ENCODE data around the gene MET. TPM values are rescaled to one million over a fixed set of nuclear protein-coding genes. Genes with fewer than 3 reads are reported as not detected.
"Not testable (repeated sequence)": the region's sequence is repeated elsewhere in the genome, so short reads cannot be mapped to it uniquely, and the experiment has no call there.

Gene MET
- total RNA-seq, 1 donor from 2014 or later, result 55.4 TPM

DNA sequence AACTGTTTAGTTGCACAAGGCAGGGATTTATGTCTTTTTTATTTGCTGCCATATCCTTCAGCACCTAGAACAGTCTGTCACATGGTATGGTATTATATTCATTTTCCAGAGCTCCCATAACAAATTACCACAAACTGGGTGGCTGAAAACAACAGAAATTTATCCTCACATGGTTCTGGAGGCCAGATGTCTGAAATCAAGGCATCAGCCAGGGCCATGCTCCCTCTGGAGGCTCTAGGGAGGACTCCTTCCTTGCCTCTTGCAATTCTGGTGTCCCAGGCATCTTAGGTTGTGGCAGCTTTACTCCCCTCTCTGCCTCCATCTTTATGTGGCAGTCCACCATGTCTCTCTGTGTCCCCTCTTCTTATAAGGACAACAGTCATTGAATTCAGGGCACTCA lies 43.1 kb downstream of the MET start:
- Mint-ChIP-seq H3K27ac (ENCODE audit: unreplicated experiment) (peak overlapping the region; percentile 27), H3K4me3 (ENCODE audit: unreplicated experiment) (no peak overlapping the region), H3K27me3 (ENCODE audit: unreplicated experiment) (no peaks in the 10 kb centered on the region), H3K36me3 (ENCODE audit: unreplicated experiment) (peaks cover 12% of the 10 kb centered on the region), H3K9me3 (ENCODE audit: unreplicated experiment) (no peaks in the 10 kb centered on the region), H3K4me1 (ENCODE audit: unreplicated experiment) (peaks cover 52% of the 10 kb centered on the region)
- TF ChIP-seq, protein P1, sequence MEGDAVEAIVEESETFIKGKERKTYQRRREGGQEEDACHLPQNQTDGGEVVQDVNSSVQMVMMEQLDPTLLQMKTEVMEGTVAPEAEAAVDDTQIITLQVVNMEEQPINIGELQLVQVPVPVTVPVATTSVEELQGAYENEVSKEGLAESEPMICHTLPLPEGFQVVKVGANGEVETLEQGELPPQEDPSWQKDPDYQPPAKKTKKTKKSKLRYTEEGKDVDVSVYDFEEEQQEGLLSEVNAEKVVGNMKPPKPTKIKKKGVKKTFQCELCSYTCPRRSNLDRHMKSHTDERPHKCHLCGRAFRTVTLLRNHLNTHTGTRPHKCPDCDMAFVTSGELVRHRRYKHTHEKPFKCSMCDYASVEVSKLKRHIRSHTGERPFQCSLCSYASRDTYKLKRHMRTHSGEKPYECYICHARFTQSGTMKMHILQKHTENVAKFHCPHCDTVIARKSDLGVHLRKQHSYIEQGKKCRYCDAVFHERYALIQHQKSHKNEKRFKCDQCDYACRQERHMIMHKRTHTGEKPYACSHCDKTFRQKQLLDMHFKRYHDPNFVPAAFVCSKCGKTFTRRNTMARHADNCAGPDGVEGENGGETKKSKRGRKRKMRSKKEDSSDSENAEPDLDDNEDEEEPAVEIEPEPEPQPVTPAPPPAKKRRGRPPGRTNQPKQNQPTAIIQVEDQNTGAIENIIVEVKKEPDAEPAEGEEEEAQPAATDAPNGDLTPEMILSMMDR (IDR thresholded peaks at IDR 0.05), result no peak
- DNase-seq (ENCODE audit: extremely low spot score, unreplicated experiment), result no peak

DNA sequence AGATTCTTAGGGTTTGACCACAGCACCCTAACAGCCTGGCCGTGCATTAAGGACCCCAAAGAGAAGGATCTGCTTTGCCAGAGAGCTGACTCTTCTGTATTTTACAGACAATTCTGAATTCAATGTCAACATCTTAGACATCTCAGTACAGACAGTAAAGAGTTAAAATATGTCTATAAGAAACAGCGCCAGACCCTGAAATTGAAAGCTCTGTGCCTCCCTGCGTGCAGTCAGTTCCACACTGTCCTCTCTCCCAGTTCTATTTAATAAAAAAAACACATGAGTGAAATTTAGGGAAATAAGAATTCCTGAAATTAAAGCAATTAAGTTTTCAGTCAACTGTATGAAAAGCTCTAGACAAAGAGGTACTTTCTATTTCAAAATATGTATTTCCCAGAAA lies 45.1 kb downstream of the MET start:
- no peak for DNase-seq (ENCODE audit: extremely low spot score, unreplicated experiment)
- peaks cover 1% of the 10 kb centered on the region for H3K36me3 Mint-ChIP-seq (ENCODE audit: unreplicated experiment)
- no peaks in the 10 kb centered on the region for H3K27me3 Mint-ChIP-seq (ENCODE audit: unreplicated experiment)
- H3K4me3 Mint-ChIP-seq (ENCODE audit: unreplicated experiment), result peak overlapping the region; percentile 41
- TF ChIP-seq, protein P1 (IDR thresholded peaks at IDR 0.05), result no peak
- H3K4me1 Mint-ChIP-seq (ENCODE audit: unreplicated experiment), result peaks cover 38% of the 10 kb centered on the region
- H3K27ac Mint-ChIP-seq (ENCODE audit: unreplicated experiment), result peak overlapping the region; percentile 85
- no peaks in the 10 kb centered on the region for H3K9me3 Mint-ChIP-seq (ENCODE audit: unreplicated experiment)

GRCh38 chr7:116723959-116724529 lies 52.0 kb downstream of the MET start:
- not testable (repeated sequence) for H3K27ac Mint-ChIP-seq (ENCODE audit: unreplicated experiment); H3K4me1 Mint-ChIP-seq (ENCODE audit: unreplicated experiment); H3K9me3 Mint-ChIP-seq (ENCODE audit: unreplicated experiment); DNase-seq (ENCODE audit: extremely low spot score, unreplicated experiment); H3K27me3 Mint-ChIP-seq (ENCODE audit: unreplicated experiment); H3K36me3 Mint-ChIP-seq (ENCODE audit: unreplicated experiment)
- H3K4me3 Mint-ChIP-seq (ENCODE audit: unreplicated experiment), result peak overlapping the region; percentile 6

- no peak overlapping the region for H3K27ac Mint-ChIP-seq (ENCODE audit: unreplicated experiment)
- no peak overlapping the region for H3K4me3 Mint-ChIP-seq (ENCODE audit: unreplicated experiment)
- TF ChIP-seq, protein P1 (IDR thresholded peaks at IDR 0.05), result no peak
- H3K4me1 Mint-ChIP-seq (ENCODE audit: unreplicated experiment), result no peaks in the 10 kb centered on the region
- no peaks in the 10 kb centered on the region for H3K9me3 Mint-ChIP-seq (ENCODE audit: unreplicated experiment)
- no peak for DNase-seq (ENCODE audit: extremely low spot score, unreplicated experiment)
- peaks cover 6% of the 10 kb centered on the region for H3K36me3 Mint-ChIP-seq (ENCODE audit: unreplicated experiment)
- H3K27me3 Mint-ChIP-seq (ENCODE audit: unreplicated experiment), result no peaks in the 10 kb centered on the region
Observed at GRCh38 chr7:116724560-116725231, 52.7 kb downstream of the MET start.

DNA sequence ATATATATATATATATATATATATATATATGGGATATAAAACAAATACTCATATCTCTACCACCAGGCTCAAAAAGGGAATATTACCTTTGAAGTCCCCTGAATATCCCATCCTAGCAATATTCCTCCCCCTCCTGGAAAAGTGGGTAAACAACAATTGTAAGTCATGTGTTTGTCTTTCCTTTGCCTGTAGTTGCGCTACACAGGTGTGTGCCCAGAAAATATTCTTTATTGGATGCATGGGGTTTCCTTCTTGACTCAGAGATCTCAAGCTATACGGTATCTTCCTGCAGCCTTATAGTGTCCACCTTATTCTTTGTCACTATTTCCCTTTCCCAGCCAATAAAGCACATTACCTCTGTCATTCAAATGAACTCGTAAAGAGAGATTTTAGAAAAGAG lies 54.2 kb downstream of the MET start:
- H3K27me3 Mint-ChIP-seq (ENCODE audit: unreplicated experiment), result no peaks in the 10 kb centered on the region
- DNase-seq (ENCODE audit: extremely low spot score, unreplicated experiment), result no peak
- H3K4me3 Mint-ChIP-seq (ENCODE audit: unreplicated experiment), result no peak overlapping the region
- peaks cover 11% of the 10 kb centered on the region for H3K4me1 Mint-ChIP-seq (ENCODE audit: unreplicated experiment)
- H3K27ac Mint-ChIP-seq (ENCODE audit: unreplicated experiment), result no peak overlapping the region
- H3K36me3 Mint-ChIP-seq (ENCODE audit: unreplicated experiment), result peaks cover 8% of the 10 kb centered on the region
- no peaks in the 10 kb centered on the region for H3K9me3 Mint-ChIP-seq (ENCODE audit: unreplicated experiment)
- TF ChIP-seq, protein P1 (IDR thresholded peaks at IDR 0.05), result no peak

All from osteocyte (in vitro differentiated cells).